HG03342 (cell line): ENCODE measurements around the gene YIF1A.
"Not testable (repeated sequence)": the region's sequence is repeated elsewhere in the genome, so short reads cannot be mapped to it uniquely, and the experiment has no call there.

ENCODE experiments used
- ATAC-seq: cut with Tn5 transposase; IDR thresholded peaks from one replicate; pipeline ENCODE4 v1.9.1; 2021; ENCODE audit warnings: mild to moderate bottlenecking, moderate library complexity; ENCODE audit not compliant: unreplicated experiment

YIF1A gene

DNA sequence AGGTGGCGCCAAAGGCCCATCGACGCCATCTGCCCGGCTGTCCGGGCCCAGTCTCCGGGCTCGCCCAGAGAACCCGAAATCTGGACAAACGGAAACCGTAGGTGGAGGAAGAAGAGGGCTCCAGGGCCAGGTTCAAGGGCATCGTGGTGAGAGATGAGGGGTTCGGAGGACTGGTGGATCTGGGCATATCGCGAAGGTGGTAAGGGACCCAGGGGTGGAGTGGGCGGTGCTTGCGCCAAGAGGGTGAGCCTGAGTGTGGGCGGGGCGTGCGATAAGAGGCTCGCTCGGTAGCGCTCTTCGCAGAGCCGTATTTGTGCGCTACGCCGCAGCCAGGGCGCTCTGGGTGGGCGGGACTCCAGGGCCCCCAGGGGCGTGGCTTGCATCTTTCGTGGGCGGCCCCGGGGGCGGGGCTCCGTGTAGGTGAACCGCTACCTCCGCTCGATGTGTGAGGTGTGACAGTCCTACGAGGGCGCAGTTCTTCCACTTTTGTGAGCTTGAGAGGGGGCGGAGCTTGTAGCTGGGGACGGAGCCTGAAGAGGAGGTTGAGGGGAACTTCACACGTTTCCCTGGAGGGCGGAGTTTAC, 23.1 kb upstream of the YIF1A start:
- ATAC-seq, result peak; percentile 63

DNA sequence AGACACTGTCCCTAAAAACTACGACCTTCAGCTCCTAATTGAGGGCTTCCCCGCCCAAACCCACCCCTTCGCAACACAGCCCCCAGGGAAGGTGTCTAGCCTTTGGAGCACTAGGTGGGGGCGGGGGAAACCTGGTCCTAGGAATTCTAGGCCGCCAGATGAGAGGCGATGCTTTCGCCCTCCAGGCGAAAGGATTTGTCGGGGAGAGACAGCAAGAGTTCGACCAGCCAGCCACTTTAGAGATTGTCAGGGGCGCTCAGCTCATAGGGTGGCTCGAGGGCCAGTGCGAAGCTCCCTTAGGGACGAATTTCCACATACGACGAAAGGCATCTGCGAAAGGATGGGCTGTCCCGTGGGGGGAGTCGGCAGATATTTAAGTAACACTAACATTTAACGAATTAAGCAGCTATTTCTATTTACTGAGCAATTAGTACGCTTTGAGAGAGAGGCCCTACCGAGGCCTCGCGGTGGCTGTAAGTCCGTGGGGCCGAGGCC, 22.6 kb upstream of the YIF1A start:
- ATAC-seq, result no peak

DNA sequence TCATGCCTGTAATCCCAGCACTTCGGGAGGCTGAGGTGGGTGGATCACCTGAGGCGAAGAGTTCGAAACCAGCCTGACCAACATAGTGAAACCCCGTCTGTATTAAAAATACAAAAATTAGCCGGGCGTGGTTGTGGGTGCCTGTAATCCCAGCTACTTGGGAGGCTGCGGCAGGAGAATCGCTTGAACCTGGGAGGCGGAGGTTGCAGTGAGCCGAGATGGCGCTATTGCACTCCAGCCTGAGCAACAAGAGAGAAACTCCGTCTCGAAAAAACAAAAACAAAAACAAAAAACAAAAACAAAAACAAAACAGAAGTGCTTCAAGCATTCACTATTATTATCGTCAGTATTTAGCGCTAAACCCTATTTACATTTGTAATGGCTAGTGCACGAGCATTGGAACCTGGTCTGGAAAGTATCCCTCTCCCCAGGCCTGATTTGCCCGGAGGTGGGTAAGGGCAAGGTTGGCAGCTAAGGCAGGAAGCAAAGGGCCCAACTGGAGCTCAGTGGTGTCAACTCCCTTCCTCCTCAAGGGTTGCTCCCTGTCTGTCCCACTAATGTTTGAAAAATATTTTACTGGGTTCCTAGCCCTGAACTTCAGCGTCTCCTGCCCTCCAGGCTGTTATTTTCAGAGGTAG, 22.0 kb upstream of the YIF1A start:
- not testable (repeated sequence) for ATAC-seq

DNA sequence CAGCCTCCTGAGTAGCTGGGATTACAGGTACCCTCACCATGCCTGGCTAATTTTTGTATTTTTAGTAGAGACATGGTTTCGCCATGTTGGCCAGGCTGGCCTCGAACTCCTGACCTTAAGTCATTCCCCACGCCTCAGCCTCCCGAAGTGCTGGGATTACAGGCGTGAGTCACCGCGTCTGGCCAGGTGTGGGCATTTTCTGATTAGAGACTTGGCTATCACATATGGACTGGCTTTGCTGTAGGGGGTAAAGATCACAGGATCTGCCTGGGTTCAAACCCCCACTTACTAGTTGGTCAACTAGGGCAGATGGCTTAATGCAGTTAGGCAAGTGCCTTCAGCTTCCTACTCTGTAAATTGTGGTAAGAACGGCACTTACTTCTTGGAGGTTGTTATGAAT, 21.4 kb upstream of the YIF1A start:
- ATAC-seq, result no peak

DNA sequence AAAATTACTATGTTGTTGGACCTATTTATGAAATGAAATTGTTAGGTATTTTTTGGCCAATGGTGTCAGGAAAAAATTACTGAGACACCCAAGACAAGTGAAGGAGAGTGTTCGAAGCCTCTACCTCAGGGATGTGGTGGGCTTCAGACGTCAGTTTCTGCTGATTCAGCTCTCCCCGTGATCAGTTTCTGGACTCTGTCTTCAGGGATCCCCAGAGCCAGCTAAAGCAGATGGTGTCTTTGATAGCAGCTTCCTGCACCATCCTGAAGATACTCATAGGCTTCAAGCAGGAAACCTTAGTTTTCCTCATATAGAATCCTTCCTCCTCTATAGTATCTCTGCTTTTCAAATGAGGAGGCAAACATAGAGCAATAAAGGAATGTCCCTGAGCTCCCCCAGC, 20.5 kb upstream of the YIF1A start:
- ATAC-seq, result no peak

DNA sequence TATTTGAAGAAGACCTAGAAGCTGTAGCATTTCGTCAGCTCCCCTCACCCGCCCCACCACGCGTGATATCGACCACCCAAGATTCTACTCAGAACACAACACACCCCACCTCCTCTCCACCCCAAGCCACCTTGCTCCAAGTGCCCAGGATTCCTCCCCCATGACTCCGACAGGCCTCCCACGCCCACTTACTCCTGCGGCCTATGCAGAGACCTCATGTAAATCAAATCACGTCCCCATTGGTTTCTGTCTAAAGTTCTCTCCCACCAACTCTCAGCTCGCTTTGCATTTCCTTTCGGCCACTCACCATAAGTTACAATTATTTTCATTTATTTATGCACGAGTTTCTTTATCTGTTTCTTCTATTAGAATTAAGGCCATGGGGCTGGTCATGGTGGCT, 13.7 kb upstream of the YIF1A start:
- no peak for ATAC-seq

DNA sequence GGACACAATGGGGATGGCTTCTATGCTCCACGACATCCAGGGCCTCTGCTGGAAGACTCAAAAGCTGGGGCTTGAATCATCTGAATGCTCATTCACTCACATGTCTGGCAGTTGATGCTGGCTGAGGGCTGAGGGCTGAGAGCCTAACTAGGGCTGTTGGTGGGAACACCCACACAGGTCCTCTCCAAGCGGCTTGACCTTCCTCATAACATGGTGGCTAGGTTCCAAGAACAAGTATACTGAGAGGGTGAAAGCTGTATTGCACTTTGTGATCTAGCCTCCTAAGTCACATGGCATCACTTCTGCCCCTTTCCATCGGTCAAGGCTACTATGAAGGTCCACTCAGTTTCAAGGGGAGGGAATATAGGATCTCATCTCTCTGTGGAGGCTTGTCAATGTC, 10.2 kb upstream of the YIF1A start:
- no peak for ATAC-seq

DNA sequence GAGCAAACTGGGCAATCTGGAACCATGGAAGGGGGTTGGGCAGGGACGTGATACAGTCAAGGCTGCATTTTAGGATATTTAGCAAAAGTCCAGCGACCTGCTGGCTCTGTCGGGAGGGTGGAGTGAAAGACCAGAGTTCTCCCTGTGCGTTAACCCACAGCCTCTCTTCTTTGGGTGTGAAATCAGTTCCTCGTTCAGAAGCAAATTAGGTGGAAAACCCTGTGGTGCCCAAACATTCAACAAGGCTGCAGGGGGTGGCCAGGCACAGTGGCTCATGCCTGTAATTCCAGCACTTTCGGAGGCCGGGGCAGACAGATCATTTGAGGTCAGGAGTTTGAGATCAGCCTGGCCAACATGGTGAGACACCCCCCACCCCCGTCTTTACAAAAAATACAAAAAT, 8.7 kb upstream of the YIF1A start:
- no peak for ATAC-seq

DNA sequence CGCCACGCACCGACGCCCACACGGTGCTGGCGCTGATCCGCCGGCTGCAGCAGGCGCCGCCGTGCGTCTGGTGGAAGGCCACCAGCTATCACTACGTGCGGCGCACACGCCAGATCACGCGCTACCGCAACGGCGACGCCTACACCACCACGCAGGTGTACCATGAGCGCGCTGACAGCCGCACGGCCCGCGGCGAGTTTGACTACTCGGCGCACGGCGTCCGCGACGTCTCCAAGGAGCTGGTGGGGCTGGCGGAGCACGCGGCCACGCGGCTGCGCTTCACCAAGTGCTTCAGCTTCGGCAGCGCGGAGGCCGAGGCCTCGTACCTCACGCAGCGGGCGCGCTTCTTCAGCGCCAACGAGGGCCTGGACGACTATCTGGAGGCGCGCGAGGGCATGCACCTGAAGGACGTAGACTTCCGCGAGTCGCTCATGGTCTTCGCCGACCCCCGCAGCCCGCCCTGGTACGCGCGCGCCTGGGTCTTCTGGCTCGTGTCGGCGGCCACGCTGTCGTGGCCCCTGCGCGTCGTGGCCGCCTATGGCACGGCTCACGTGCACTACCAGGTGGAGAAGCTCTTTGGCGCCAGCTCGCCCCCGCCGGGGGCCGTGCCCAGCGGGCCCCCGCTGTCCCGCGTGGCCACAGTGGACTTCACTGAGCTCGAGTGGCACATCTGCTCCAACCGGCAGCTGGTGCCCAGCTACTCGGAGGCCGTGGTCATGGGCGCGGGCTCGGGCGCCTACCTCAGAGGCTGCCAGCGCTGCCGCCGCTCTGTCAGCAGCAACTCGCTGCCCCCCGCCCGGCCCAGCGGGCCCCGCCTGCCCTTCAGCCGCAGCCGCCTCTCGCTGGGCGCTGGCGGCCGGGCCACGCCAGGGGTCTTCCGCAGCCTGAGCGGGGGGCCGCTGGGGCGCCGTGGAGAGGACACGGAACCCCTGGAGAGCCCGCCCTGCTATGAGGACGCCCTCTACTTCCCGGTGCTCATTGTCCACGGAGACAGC, 6.0 kb upstream of the YIF1A start:
- no peak for ATAC-seq

DNA sequence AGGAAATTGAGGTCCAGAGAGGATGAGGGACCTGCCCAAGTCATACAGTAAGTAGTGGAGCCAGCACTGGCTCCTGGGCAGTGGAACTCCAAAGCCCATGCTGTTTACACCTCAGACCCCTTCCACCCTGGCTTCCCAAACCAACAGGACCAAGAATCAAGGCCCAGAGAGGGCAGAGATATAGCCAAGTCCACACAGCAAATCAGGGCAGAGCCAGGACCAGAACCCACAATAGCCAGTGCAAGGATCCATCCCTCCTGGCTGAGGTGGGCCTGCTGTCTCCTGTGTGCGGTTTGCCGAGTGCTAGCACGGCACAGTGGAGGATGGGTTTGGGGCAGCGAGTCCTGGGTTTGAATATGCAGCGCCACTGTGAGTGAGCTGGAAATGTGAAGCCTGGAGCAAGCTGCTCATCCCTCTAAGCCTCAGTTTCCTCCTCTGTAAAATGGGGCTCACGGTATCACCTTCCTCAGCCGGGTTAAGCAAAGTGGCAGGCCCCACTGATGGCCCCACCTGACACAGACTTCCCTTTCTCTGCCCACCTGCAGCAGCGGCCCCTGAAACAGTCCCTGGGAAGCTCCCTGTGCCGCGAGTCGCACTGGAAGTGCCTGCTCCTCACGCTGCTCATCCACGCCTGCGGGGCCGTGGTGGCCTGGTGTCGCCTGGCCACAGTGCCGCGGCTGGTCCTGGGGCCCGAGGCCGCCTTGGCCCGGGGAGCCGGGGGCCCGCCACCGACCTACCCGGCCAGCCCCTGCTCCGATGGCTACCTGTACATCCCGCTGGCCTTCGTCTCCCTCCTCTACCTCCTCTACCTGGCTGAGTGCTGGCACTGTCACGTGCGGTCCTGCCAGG, 5.1 kb upstream of the YIF1A start:
- no peak for ATAC-seq

DNA sequence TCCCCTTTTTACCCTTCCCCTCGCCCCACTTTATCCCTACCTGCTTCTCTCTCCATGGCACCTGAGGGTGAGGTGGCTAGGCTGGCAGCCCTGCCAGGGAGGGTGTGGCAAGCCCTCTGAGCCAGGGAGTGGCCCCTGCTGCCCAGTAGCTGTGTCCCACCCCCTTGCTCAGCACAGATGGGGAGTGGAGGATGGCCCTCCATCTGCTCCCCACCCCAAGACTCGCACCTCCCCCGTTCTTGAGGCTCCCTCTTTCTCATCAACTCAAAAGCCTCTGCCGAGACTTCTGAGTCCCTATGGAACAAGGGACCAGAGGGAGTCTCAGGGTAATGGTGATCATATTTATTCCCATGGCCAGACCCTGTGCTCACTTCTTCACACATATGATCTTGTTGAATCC, 4.4 kb upstream of the YIF1A start:
- ATAC-seq, result no peak

DNA sequence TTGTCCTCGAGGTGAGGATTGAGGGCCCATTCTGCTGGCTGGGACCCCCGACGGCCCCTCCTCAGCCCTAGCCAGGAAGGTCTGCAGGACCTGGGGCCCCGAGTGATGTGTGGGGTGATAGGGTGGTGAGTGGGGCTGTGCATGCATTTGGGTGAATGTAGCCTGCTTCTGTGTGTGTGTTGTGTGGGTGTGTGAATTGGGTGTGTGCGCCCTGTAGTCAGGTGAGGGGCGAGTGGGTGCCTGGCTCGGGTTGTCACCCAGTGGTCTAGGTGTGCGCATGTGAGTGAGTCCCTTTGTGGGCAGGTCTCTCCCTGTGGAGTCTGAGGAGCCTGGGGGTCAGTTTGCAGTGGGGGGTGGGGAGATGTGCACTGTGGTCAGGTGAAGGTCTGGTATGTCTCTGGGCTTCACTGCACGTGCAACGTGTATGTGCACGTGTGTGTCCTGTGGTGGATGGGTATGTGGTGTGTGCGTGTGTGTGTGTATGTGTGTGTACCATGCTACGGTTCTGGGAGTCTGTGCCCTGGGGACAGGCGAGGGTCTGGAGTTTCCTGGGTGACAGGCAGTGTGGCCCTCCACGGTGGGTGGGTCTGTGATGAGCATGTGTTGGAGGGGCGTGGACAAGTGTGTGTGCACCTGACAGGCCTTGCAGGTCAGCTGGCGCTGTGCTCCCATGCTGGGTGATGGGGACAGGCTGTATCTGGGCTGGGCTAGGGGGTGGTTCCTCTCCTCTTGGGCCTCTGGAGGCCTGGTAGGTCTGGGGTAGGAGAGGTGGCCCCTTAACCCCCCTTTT, 3.8 kb upstream of the YIF1A start:
- ATAC-seq, result no peak

DNA sequence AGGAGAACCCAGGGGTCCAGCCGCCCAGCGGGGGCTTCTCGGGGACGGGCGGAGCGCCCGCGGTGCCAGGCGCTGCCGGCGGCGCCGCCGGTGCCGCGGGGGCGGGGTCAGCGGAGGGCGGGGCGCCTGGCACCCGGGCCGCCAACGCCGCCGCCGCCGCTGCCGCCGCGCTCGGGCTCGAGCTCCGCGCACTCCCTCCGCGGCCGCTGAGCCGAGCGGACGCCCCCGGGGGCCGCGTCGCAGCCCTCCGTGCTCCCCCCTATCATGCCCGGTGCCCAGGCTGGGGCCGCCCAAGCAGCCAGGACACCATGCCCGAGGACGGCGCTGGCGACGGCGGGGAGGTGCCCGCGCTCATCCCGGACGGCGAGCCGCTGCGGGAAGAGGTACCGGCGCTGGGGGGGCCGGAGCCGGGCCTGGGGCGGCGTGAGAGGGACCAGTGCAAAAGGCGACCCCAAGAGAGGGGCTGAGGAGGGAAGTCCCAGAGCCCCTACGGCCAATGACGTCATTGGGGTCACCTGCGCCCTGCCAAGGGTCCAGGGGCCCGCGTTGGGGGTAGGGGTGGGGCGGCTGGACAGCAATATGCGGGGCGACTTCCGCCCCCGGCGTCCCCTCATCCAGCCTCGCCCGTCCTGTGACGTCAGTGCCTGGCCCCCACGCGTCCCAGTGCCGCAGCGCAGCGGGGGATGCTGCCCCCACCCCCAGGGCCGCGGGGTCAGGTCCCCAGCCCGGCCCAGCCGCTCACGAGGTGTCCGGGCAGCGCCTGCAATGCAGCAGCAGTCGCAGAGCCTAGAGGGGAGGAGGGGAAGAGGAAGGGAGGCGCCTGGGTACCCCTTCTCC, 3.0 kb upstream of the YIF1A start, which contains the start of gene TMEM151A:
TSS of gene TMEM151A (plus strand) at position 189 of the 837 bp plus-strand sequence. CDS start at position 309, 120 bp downstream.
- no peak for ATAC-seq

DNA sequence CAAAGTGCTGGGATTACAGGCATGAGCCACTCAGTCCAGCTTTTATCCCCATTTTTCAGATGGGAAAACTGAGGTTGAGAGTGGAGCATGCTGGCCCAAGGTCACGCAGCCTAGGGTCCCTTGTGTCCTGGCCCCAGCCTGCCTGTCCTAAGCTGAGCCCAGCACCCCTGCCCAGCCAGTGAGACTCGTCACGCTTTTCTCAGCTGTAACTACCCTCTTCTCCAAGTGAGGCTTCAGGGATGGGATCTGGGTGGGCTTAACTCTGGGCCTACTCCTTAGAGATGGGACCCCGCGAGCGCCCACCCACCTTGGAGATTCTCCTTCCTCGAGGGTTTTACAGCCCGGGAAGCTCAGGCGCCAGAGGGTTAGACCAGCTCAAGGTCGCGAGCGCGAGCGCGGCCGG, 2.4 kb upstream of the YIF1A start:
- no peak for ATAC-seq

DNA sequence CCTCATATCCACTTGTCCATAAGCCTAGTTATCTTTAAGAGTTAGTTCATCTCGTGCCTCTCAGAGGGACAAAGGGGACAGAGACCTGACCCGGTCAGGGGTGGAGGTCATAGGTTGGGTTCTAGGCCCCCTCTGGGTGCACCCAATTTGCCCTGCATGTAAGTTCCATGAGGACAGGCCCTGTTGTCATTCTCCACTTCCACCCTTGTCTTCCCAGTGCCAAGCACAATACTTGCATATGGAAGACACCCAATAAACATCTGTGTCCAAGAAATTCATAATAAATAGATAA, 1.3 kb upstream of the YIF1A start:
- ATAC-seq, result no peak

DNA sequence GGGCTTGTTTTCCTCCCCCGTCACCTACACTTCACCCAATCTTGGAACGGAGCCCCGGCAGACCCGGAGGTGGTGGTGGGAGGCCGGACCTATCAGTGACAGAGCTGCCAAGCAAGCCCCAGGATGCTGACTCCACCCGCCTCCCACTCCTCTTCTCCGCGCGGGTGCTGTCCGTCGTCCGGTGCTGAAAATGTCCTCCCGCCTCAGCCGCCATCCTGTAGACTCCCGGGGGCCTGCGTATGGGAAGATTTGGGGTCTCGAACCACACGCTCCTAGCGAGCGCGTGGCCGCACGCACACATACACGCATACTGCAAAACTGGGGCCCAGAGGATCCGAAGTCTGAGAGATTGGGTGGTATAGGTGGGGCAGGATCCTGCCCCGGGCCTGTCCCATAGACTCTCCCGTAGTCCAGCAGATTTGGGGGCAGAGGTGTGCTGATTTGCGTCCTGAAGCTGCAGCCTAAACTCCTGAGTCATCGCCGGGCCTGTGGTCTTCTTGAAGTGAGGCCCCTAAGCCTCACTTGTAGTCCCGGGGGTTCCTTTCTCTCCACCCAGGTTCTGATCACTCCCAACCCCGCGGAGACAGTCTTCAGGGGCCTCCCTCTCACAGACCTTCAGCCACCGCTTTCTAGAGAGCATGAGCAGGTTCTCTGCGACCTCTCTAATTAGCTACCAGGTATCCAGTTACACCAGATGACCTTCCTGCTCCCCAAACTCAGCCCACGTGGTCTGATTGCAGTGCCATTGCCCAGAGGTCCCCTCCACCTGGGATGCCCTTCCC, 796 bp upstream of the YIF1A start:
- peak; percentile 32 for ATAC-seq

DNA sequence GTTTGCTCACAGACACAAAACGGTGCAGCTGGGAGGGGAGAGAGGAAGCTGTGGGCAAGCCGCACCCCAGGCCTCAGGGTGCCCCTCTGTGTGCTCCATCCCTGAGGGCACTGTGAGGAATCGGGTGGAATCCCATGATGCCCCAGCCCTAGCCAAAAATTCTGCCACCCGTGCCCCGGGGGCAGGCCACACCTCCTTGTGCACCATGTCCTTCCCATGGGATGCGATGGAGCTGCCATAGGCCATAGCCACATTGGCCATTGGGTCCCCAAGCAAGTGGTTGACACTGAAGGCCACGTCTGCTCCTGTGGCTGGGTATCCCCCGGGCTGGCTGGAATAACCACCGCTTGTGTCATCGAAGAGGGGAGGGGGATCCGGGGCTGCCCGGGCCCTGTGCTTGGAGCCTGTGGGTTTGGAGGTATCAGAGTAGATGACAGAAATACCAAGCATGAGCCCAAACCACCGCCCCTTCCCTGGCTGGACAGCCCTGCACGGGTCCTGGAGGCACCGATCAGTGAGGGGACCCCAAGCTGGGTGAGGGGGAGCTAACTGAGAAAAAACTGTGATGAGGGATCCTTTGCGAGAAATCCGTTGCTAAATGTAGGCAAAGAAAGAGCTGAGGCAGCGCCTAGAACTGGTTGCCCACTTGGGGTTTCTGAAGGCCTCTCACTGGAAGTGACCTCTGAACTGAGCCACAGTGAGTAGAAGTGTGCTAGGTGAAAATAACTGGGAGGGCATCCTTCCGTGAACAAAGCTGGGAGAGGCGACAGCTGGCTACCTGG, 863 bp downstream of the YIF1A start:
- ATAC-seq, result peak; percentile 1
